Esophagus muscularis mucosa (tissue), 4 donors: ENCODE measurements around the gene TMPRSS9. TPM values are rescaled to one million over a fixed set of nuclear protein-coding genes. Genes with fewer than 3 reads are reported as not detected.

Experiments used
- DNase-seq: peaks from one replicate; pipeline ENCODE4 v3.0.0-alpha.2; 2017; ENCODE audit errors: extremely low spot score
- H3K27ac ChIP-seq, 4 donors: fragments of 200-600 bp; sonication (generic); replicated peaks in 1 of 4; 1 replicate in 3 of 4; 2 replicates in 1 of 4; pipeline ENCODE4 v1.5.1; 2016 to 2019; ENCODE audit warnings: mild to moderate bottlenecking in 1 of 4
- H3K27me3 ChIP-seq, 4 donors: fragments of 200-600 bp; sonication (generic); one replicate each; pipeline versions ENCODE4 v1.5.1 to v1.6.0; 2016 to 2019
- H3K36me3 ChIP-seq, 4 donors: fragments of 200-600 bp; sonication (generic); one replicate each; pipeline ENCODE4 v1.5.1; 2016 to 2019
- H3K4me1 ChIP-seq, 4 donors: fragments of 200-600 bp; sonication (generic); one replicate each; pipeline ENCODE4 v1.5.1; 2016 to 2019
- H3K4me3 ChIP-seq, 4 donors: fragments of 200-600 bp; sonication (generic); 1 replicate in 2 of 4; 2 replicates in 2 of 4; pipeline ENCODE4 v1.5.1; 2016 to 2019; ENCODE audit warnings: mild to moderate bottlenecking in 4 of 4, moderate library complexity in 1 of 4
- H3K9me3 ChIP-seq, 4 donors: fragments of 200-600 bp; sonication (generic); 1 replicate in 3 of 4; 2 replicates in 1 of 4; pipeline ENCODE4 v1.5.1; 2016 to 2019
- CTCF ChIP-seq, 3 experiments: fragments of 200-600 bp in 2 of 3; fragments of 450-650 bp in 1 of 3; sonication (generic) in 2 of 3; IDR thresholded peaks; one replicate each; pipeline ENCODE4 v1.5.1; 2017 to 2019; ENCODE audit warnings: antibody characterized with exemption in 3 of 3, mild to moderate bottlenecking in 2 of 3, moderate library complexity in 1 of 3
- EP300 ChIP-seq: sonication (generic); formaldehyde crosslinking; IDR thresholded peaks from one replicate; pipeline ENCODE4 v1.6.1; 2017; ENCODE audit warnings: antibody characterized with exemption
- POLR2A ChIP-seq: fragments of 450-650 bp; IDR thresholded peaks from one replicate; pipeline ENCODE4 v1.6.1; 2017; ENCODE audit warnings: antibody characterized with exemption, moderate library complexity, mild to moderate bottlenecking, low read depth
- POLR2AphosphoS5 ChIP-seq, 2 donors: sonication (generic); formaldehyde crosslinking; IDR thresholded peaks; one replicate each; pipeline ENCODE4 v1.6.1; 2017; ENCODE audit warnings: antibody characterized with exemption in 2 of 2
- WGBS: methylation state at CpG from one replicate; pipeline ENCODE4 v1.1.5; 2018; 5-methylcytosine and 5-hydroxymethylcytosine counted together
- intact Hi-C: fragments of 100-400 bp; cut with DNase I; formaldehyde crosslinking; loops from one replicate; pipeline ENCODE4 v1.15.1; 2023
- total RNA-seq, 4 donors: library from RNA; depleted of rRNA; stranded (reverse); fragments of >200 nt; gene quantifications; one replicate each; pipeline versions ENCODE4 v1.1.0 to v1.2.1, GENCODE V29; 2016

The TMPRSS9 gene
- total RNA-seq, 4 donors from 2014 or later: 0.17 TPM; not detected in 3

GRCh38 chr19:2446381-2446780 is 86.3 kb downstream of the TMPRSS9 start:
- Histone ChIP-seq H3K4me1 (no peaks in the 10 kb centered on the region), H3K9me3 (no peaks in the 10 kb centered on the region), H3K27me3 (no peaks in the 10 kb centered on the region), H3K36me3 (peaks cover 0 to 43% (median 29%) of the 10 kb centered on the region in 4 donors), H3K27ac (no peak overlapping the region), H3K4me3 (no peak overlapping the region)
- no peak for DNase-seq
- intact Hi-C loops: no loop called here
- 70% methylated on average over 17 of the region's 19 CpGs for WGBS
- no peak for TF ChIP-seq CTCF (IDR thresholded peaks at IDR 0.05)
- no peak for TF ChIP-seq EP300
- no peak for TF ChIP-seq POLR2AphosphoS5 (IDR thresholded peaks at IDR 0.05)
- no peak for TF ChIP-seq POLR2A

- intact Hi-C loops: no loop called here
- TF ChIP-seq POLR2A (no peak), POLR2AphosphoS5 (IDR thresholded peaks at IDR 0.05) (no peak), EP300 (no peak), CTCF (IDR thresholded peaks at IDR 0.05) (no peak)
- H3K9me3 ChIP-seq: no peaks in the 10 kb centered on the region
- WGBS: 92% methylated on average over 11 of the region's 11 CpGs
- DNase-seq: no peak
- H3K4me1 ChIP-seq: no peaks in the 10 kb centered on the region
- peaks cover 0 to 25% (median 9%) of the 10 kb centered on the region in 4 donors for H3K36me3 ChIP-seq
- H3K27me3 ChIP-seq: no peaks in the 10 kb centered on the region
- no peak overlapping the region for H3K27ac ChIP-seq
- H3K4me3 ChIP-seq: no peak overlapping the region
Observed at GRCh38 chr19:2449019-2449418, 89.0 kb downstream of the TMPRSS9 start.

- WGBS: 93% methylated on average over 7 of the region's 7 CpGs
- TF ChIP-seq EP300 (no peak), POLR2AphosphoS5 (IDR thresholded peaks at IDR 0.05) (no peak), POLR2A (no peak), CTCF (IDR thresholded peaks at IDR 0.05) (no peak)
- Histone ChIP-seq H3K27me3 (no peaks in the 10 kb centered on the region), H3K27ac (no peak overlapping the region), H3K9me3 (no peaks in the 10 kb centered on the region), H3K4me3 (no peak overlapping the region), H3K36me3 (peaks cover 0 to 15% (median 3%) of the 10 kb centered on the region in 4 donors), H3K4me1 (peaks cover 11 to 18% (median 16%) of the 10 kb centered on the region in 4 donors)
- DNase-seq: no peak
- intact Hi-C loops: no loop called here
Observed at GRCh38 chr19:2451138-2451537, 91.1 kb downstream of the TMPRSS9 start.

GRCh38 chr19:2451741-2452140 is 91.7 kb downstream of the TMPRSS9 start:
- 95% methylated on average over 15 of the region's 18 CpGs for WGBS
- no peaks in the 10 kb centered on the region for H3K27me3 ChIP-seq
- DNase-seq: no peak
- H3K9me3 ChIP-seq: no peaks in the 10 kb centered on the region
- TF ChIP-seq POLR2A (no peak), CTCF (IDR thresholded peaks at IDR 0.05) (no peak), POLR2AphosphoS5 (IDR thresholded peaks at IDR 0.05) (no peak), EP300 (no peak)
- H3K4me3 ChIP-seq: no peak overlapping the region
- no peak overlapping the region for H3K27ac ChIP-seq
- intact Hi-C loops: no loop called here
- H3K4me1 ChIP-seq: peaks cover 11 to 22% (median 18%) of the 10 kb centered on the region in 4 donors
- H3K36me3 ChIP-seq: peaks cover 0 to 15% (median 3%) of the 10 kb centered on the region in 4 donors

GRCh38 chr19:2453431-2454025 is 93.5 kb downstream of the TMPRSS9 start:
- Histone ChIP-seq H3K36me3 (peaks cover 0 to 15% (median 3%) of the 10 kb centered on the region in 4 donors), H3K27ac (no peak overlapping the region), H3K9me3 (no peaks in the 10 kb centered on the region), H3K27me3 (no peaks in the 10 kb centered on the region), H3K4me3 (no peak overlapping the region), H3K4me1 (peaks cover 14 to 28% (median 26%) of the 10 kb centered on the region in 4 donors)
- TF ChIP-seq POLR2A: no peak
- no peak for TF ChIP-seq CTCF (IDR thresholded peaks at IDR 0.05)
- TF ChIP-seq POLR2AphosphoS5 (IDR thresholded peaks at IDR 0.05): no peak
- TF ChIP-seq EP300: no peak
- no peak for DNase-seq
- WGBS: 87% methylated on average over 5 of the region's 19 CpGs
- intact Hi-C loops: no loop called here
